IMR-90 (cell line): Measurements from ENCODE around the gene CTDSPL. TPM values are rescaled to one million over a fixed set of nuclear protein-coding genes. Genes with fewer than 3 reads are reported as not detected.

Source experiments
- ATAC-seq: fragments of 200-7000 bp; cut with Tn5 transposase; 2 replicates; pipeline ENCODE4 v1.9.1; 2020; ENCODE audit warnings: low read depth, mild to moderate bottlenecking, moderate library complexity
- BruUV-seq: library from RNA; stranded (reverse); fragments of 400-500 nt; replicated peaks from 2 replicates; lab custom pipeline; 2021; lab: Mats Ljungman, UMichigan
- CTCF ChIA-PET: fragments of 300-600 bp; formaldehyde crosslinking; extraction: SDS; loops from one replicate; lab custom pipeline; 2021; ENCODE audit warnings: antibody characterized with exemption; lab: Yijun Ruan, JAX
- POLR2A ChIA-PET: fragments of 300-600 bp; sonication (Branson Sonifier 250); formaldehyde crosslinking; loops from one replicate; lab custom pipeline; 2022; ENCODE audit warnings: antibody characterized with exemption; ENCODE audit not compliant: unreplicated experiment; lab: Charles Lee
- DNase-seq: peaks from one replicate; pipeline ENCODE4 v3.0.0; 2013
- H2AFZ ChIP-seq: replicated peaks from 2 replicates; pipeline ENCODE3; 2013; ENCODE audit warnings: low read length, mild to moderate bottlenecking; ENCODE audit not compliant: poor library complexity
- H2AK5ac ChIP-seq: 2 replicates; pipeline ENCODE4 v1.6.1; 2013; ENCODE audit warnings: low read depth, low read length, inconsistent platforms
- H2AK9ac ChIP-seq: replicated peaks from 2 replicates; pipeline ENCODE3; 2013; ENCODE audit warnings: mild to moderate bottlenecking, low read depth, low read length, moderate library complexity; ENCODE audit not compliant: poor library complexity
- H2BK120ac ChIP-seq: 2 replicates; pipeline ENCODE4 v1.6.1; 2013; ENCODE audit warnings: low read depth, low read length, inconsistent platforms
- H2BK15ac ChIP-seq: 3 replicates; pipeline ENCODE4 v1.6.1; 2013; ENCODE audit warnings: low read depth, low read length, inconsistent platforms
- H2BK20ac ChIP-seq: 2 replicates; pipeline ENCODE4 v1.6.1; 2013; ENCODE audit warnings: low read depth, mild to moderate bottlenecking, inconsistent platforms, low read length, moderate library complexity
- H2BK5ac ChIP-seq: 2 replicates; pipeline ENCODE4 v1.6.1; 2013; ENCODE audit warnings: mild to moderate bottlenecking, low read depth, low read length, inconsistent platforms; ENCODE audit not compliant: poor library complexity, severe bottlenecking
- H3K14ac ChIP-seq: replicated peaks from 2 replicates; pipeline ENCODE4 v1.6.1; 2013; ENCODE audit warnings: low read depth, low read length, inconsistent platforms
- H3K18ac ChIP-seq: 2 replicates; pipeline ENCODE4 v1.6.1; 2013; ENCODE audit warnings: low read depth, low read length, control low read depth
- H3K23ac ChIP-seq: 2 replicates; pipeline ENCODE4 v1.6.1; 2013; ENCODE audit warnings: low read depth, low read length, inconsistent platforms
- H3K27ac ChIP-seq: 2 replicates; pipeline ENCODE4 v1.5.1; 2013; ENCODE audit warnings: mild to moderate bottlenecking, control low read depth, low read length; ENCODE audit not compliant: insufficient read depth
- H3K27me3 ChIP-seq: 2 replicates; pipeline ENCODE4 v1.6.1; 2013; ENCODE audit warnings: low read length; ENCODE audit not compliant: control insufficient read depth, insufficient read depth
- H3K36me3 ChIP-seq: 2 replicates; pipeline ENCODE4 v1.6.1; 2013; ENCODE audit warnings: low read length, mixed read lengths; ENCODE audit not compliant: control insufficient read depth, insufficient read depth
- H3K4ac ChIP-seq: 2 replicates; pipeline ENCODE4 v1.6.1; 2013; ENCODE audit warnings: low read depth, low read length, inconsistent platforms
- H3K4me1 ChIP-seq: 2 replicates; pipeline ENCODE4 v1.6.1; 2013; ENCODE audit warnings: low read length, mixed read lengths; ENCODE audit not compliant: control insufficient read depth, insufficient read depth
- H3K4me2 ChIP-seq: 2 replicates; pipeline ENCODE4 v1.6.1; 2013; ENCODE audit warnings: low read depth, mild to moderate bottlenecking, control low read depth, low read length, moderate library complexity
- H3K4me3 ChIP-seq: 2 replicates; pipeline ENCODE4 v1.5.1; 2013; ENCODE audit warnings: low read depth, mild to moderate bottlenecking, control low read depth, low read length, moderate library complexity; ENCODE audit not compliant: insufficient read depth
- H3K56ac ChIP-seq: 2 replicates; pipeline ENCODE4 v1.6.1; 2013; ENCODE audit warnings: low read length, inconsistent platforms; ENCODE audit not compliant: insufficient read depth; ENCODE audit errors: extremely low read depth
- H3K79me1 ChIP-seq, 2 experiments: 2 replicates each; pipeline ENCODE4 v1.6.1; 2013; ENCODE audit warnings: low read length in 2 of 2, inconsistent platforms in 1 of 2, low read depth in 1 of 2
- H3K9ac ChIP-seq: 2 replicates; pipeline ENCODE4 v1.6.1; 2013; ENCODE audit warnings: low read depth, low read length, control low read depth
- H3K9me1 ChIP-seq: 2 replicates; pipeline ENCODE4 v1.6.1; 2013; ENCODE audit warnings: low read length, inconsistent platforms; ENCODE audit not compliant: insufficient read depth
- H3K9me3 ChIP-seq: 2 replicates; pipeline ENCODE4 v1.6.1; 2013; ENCODE audit warnings: low read length; ENCODE audit not compliant: control insufficient read depth, insufficient read depth
- H4K20me1 ChIP-seq: 2 replicates; pipeline ENCODE4 v1.6.1; 2013; ENCODE audit warnings: low read length, inconsistent platforms; ENCODE audit not compliant: insufficient read depth
- H4K5ac ChIP-seq: 2 replicates; pipeline ENCODE4 v1.6.1; 2013; ENCODE audit warnings: mild to moderate bottlenecking, low read depth, low read length, control low read depth
- H4K8ac ChIP-seq, 2 experiments: 2 replicates each; pipeline ENCODE4 v1.6.1; 2013; ENCODE audit warnings: low read depth in 2 of 2, low read length in 2 of 2, control low read depth in 1 of 2, inconsistent platforms in 1 of 2
- H4K91ac ChIP-seq: 2 replicates; pipeline ENCODE4 v1.6.1; 2013; ENCODE audit warnings: low read depth, low read length, inconsistent platforms; ENCODE audit not compliant: insufficient read depth
- POLR2A ChIP-seq: IDR thresholded peaks from 2 replicates; pipeline ENCODE4 v1.6.1; 2012; ENCODE audit warnings: mild to moderate bottlenecking, low read depth, low read length
- WGBS, 2 experiments: methylation state at CpG; one replicate each; pipeline versions ENCODE4 v1.1.5 to v1.1.7; 2013; ENCODE audit warnings: missing lambda C conversion rate in 2 of 2; ENCODE audit not compliant: insufficient read length in 1 of 2; ENCODE audit errors: extremely low coverage in 2 of 2; 5-methylcytosine and 5-hydroxymethylcytosine counted together
- dilution Hi-C: fragments of 300-500 bp; cut with HindIII; formaldehyde crosslinking; loops from one replicate; pipeline ENCODE4 v1.14.3; 2018; ENCODE audit warnings: low sequenced_read_pairs; ENCODE audit not compliant: unreplicated experiment
- in situ Hi-C: fragments of 300-500 bp; cut with MboI; formaldehyde crosslinking; loops from 3 replicates; pipeline ENCODE4 v1.14.3; 2019; ENCODE audit warnings: low sequenced_read_pairs, inconsistent platforms, mixed read lengths
- intact Hi-C: fragments of 100-400 bp; cut with micrococcal nuclease; formaldehyde crosslinking; loops from 2 replicates; pipeline ENCODE4 v1.10.0; 2022
- polyA plus RNA-seq, 3 experiments: library from polyadenylated mRNA; depleted of rRNA; stranded (reverse); fragments of >200 nt; gene quantifications; 2 replicates each; pipeline ENCODE4 v1.2.3, GENCODE V29; 2012; ENCODE audit warnings: low replicate concordance in 1 of 3
- total RNA-seq: library from RNA; depleted of rRNA; stranded (reverse); fragments of >200 nt; gene quantifications from 2 replicates; pipeline ENCODE4 v1.2.3, GENCODE V29; 2012
- TF ChIP-seq, protein P1 (sequence below): conservative IDR thresholded peaks from 2 replicates; pipeline ENCODE4 v1.5.1; 2012; ENCODE audit warnings: mild to moderate bottlenecking, low read depth, low read length, improper control_type of control experiment

CTDSPL gene
- total and polyA plus RNA-seq, 2 of the 4 experiments (the other 2 are of a cell fraction): 24.5 to 29.0 TPM

GRCh38 chr3:38001456-38002081, 139.9 kb downstream of the CTDSPL start:
- Histone ChIP-seq H3K36me3 (peaks cover 10% of the 10 kb centered on the region; the same call in 1 of the 2 replicates), H3K18ac (no peak overlapping the region), H4K8ac (no peak overlapping the region), H3K9me3 (no peaks in the 10 kb centered on the region), H3K79me1 (peaks cover 3 to 8% of the 10 kb centered on the region in 2 experiments; a peak in 1 of 4 replicates), H3K4me1 (peaks cover 10% of the 10 kb centered on the region), H2BK5ac (no peak overlapping the region), H3K27me3 (no peaks in the 10 kb centered on the region), H3K9ac (no peak overlapping the region), H3K27ac (no peak overlapping the region), H2BK120ac (no peak overlapping the region), H2BK20ac (no peak overlapping the region), H3K14ac (no peak overlapping the region), H3K23ac (no peak overlapping the region), H2AK5ac (no peak overlapping the region), H3K4me2 (no peak overlapping the region), H3K56ac (no peak overlapping the region), H2AFZ (no peak overlapping the region), H3K9me1 (peaks cover 12% of the 10 kb centered on the region), H2AK9ac (no peak overlapping the region), H2BK15ac (no peak overlapping the region), H4K20me1 (peaks cover 8% of the 10 kb centered on the region; the same call in 1 of the 2 replicates), H3K4ac (no peak overlapping the region), H4K5ac (no peak overlapping the region), H4K91ac (no peak overlapping the region), H3K4me3 (no peak overlapping the region)
- in situ Hi-C loops: no loop called here
- no TSS peak for BruUV-seq
- ATAC-seq (no peak), DNase-seq (no peak)
- TF ChIP-seq POLR2A: no peak
- TF ChIP-seq, protein P1, sequence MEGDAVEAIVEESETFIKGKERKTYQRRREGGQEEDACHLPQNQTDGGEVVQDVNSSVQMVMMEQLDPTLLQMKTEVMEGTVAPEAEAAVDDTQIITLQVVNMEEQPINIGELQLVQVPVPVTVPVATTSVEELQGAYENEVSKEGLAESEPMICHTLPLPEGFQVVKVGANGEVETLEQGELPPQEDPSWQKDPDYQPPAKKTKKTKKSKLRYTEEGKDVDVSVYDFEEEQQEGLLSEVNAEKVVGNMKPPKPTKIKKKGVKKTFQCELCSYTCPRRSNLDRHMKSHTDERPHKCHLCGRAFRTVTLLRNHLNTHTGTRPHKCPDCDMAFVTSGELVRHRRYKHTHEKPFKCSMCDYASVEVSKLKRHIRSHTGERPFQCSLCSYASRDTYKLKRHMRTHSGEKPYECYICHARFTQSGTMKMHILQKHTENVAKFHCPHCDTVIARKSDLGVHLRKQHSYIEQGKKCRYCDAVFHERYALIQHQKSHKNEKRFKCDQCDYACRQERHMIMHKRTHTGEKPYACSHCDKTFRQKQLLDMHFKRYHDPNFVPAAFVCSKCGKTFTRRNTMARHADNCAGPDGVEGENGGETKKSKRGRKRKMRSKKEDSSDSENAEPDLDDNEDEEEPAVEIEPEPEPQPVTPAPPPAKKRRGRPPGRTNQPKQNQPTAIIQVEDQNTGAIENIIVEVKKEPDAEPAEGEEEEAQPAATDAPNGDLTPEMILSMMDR: peak; percentile 17; the same call in 1 of the 2 replicates
- dilution Hi-C loops: no loop called here
- CTCF ChIA-PET: no interaction called here
- POLR2A ChIA-PET: no interaction called here
- intact Hi-C loops: no loop called here
- WGBS, 2 experiments: 40% methylated on average over 1 of the region's 9 CpGs; no CpG with 5 or more reads in 1 of the 2 experiments
